Endodermal cell (in vitro differentiated cells): ENCODE results near the gene RFLNA. TPM values are rescaled to one million over a fixed set of nuclear protein-coding genes. Genes with fewer than 3 reads are reported as not detected.

Source experiments
- DNase-seq: peaks from one replicate; pipeline ENCODE4 v3.0.0-alpha.2; 2017
- H3K27ac ChIP-seq: 2 replicates; pipeline ENCODE4 v1.5.1; 2013; ENCODE audit warnings: mild to moderate bottlenecking, low read depth, low read length, moderate library complexity
- H3K27me3 ChIP-seq: 2 replicates; pipeline ENCODE4 v1.6.1; 2013; ENCODE audit warnings: mild to moderate bottlenecking, low read length, moderate library complexity; ENCODE audit not compliant: insufficient read depth, control insufficient read depth, poor library complexity, severe bottlenecking
- H3K36me3 ChIP-seq: 2 replicates; pipeline ENCODE4 v1.7.0; 2013; ENCODE audit warnings: mild to moderate bottlenecking, low read length, moderate library complexity; ENCODE audit not compliant: control insufficient read depth, insufficient read depth
- H3K4me1 ChIP-seq: one replicate; pipeline ENCODE4 v1.7.0; 2013; ENCODE audit warnings: low read length; ENCODE audit not compliant: control insufficient read depth, insufficient read depth
- H3K4me3 ChIP-seq: 2 replicates; pipeline ENCODE4 v1.5.1; 2013; ENCODE audit warnings: mild to moderate bottlenecking, low read length, moderate library complexity
- H3K9ac ChIP-seq: 2 replicates; pipeline ENCODE4 v1.6.1; 2013; ENCODE audit warnings: mild to moderate bottlenecking, low read length, moderate library complexity; ENCODE audit not compliant: poor library complexity, severe bottlenecking; ENCODE audit errors: extremely low read depth
- H3K9me3 ChIP-seq: 2 replicates; pipeline ENCODE4 v1.6.1; 2013; ENCODE audit warnings: mild to moderate bottlenecking, low read length, moderate library complexity; ENCODE audit not compliant: control insufficient read depth
- H3K27ac Mint-ChIP-seq: 2 replicates; pipeline ENCODE4 v1.8.0; 2020; ENCODE audit warnings: mixed read lengths
- H3K27me3 Mint-ChIP-seq: 2 replicates; pipeline ENCODE4 v1.8.0; 2021; ENCODE audit warnings: mild to moderate bottlenecking, mixed read lengths; ENCODE audit not compliant: insufficient read depth
- H3K36me3 Mint-ChIP-seq: 2 replicates; pipeline ENCODE4 v1.8.0; 2020; ENCODE audit warnings: low read depth, mixed read lengths
- H3K4me1 Mint-ChIP-seq: 2 replicates; pipeline ENCODE4 v1.8.0; 2020; ENCODE audit warnings: mixed read lengths
- H3K4me3 Mint-ChIP-seq: 2 replicates; pipeline ENCODE4 v1.8.0; 2020; ENCODE audit warnings: mild to moderate bottlenecking, moderate library complexity, mixed read lengths
- H3K9me3 Mint-ChIP-seq: 2 replicates; pipeline ENCODE4 v1.8.0; 2020; ENCODE audit warnings: mild to moderate bottlenecking, mixed read lengths
- WGBS, 2 experiments: methylation state at CpG; one replicate each; pipeline versions ENCODE4 v1.1.5 to v1.1.7; 2013; ENCODE audit warnings: missing lambda C conversion rate in 2 of 2, mixed read lengths in 1 of 2; ENCODE audit not compliant: insufficient coverage in 1 of 2, insufficient read length in 1 of 2; 5-methylcytosine and 5-hydroxymethylcytosine counted together
- total RNA-seq, 2 donors: library from RNA; stranded (reverse); fragmentation: NEBNext Ultra II Directional in 1 of 2; extraction: Animal tissue kit (Norgen Biotek cat#: 25700) in 1 of 2; gene quantifications; 2 replicates in 1 of 2; 3 replicates in 1 of 2; pipeline ENCODE4 v1.2.1, GENCODE V29; 2021
- TF ChIP-seq, protein P1 (sequence below): fragments of 200-600 bp; sonication (generic); conservative IDR thresholded peaks from 2 replicates; pipeline ENCODE4 v1.5.0; 2021; ENCODE audit warnings: antibody characterized with exemption, mild to moderate bottlenecking

RFLNA gene
- total RNA-seq, 2 donors from 2014 or later: 1.2 to 2.0 TPM

DNA sequence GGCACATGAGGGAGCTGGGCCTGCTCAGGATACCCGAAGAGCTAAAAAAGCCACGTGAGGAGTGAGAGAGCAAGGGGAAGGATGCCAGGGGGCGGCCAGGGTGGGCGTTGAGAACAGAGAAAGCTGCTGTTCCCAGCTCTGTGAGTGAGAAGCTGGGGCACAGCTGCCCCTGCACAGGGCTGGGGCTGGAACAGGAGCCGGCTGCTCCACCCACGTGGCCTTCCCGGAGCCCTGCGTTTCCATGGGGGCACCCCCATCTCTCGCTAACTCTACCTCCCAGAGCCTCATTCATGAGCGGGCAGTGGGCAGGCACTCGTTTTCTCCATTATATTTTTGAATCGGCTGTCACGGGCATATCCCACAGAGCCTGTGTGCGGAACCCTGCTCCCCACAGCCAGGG lies 42.7 kb downstream of the RFLNA start:
- no peak overlapping the region for H3K9ac ChIP-seq
- no peaks in the 10 kb centered on the region for H3K9me3 Mint-ChIP-seq
- H3K36me3 Mint-ChIP-seq: peaks cover 47% of the 10 kb centered on the region
- 92 to 95% methylated on average over 10 to 14 of the region's 14 CpGs for WGBS, 2 experiments
- H3K27me3 Mint-ChIP-seq: no peaks in the 10 kb centered on the region
- H3K36me3 ChIP-seq: peaks cover 22% of the 10 kb centered on the region
- no peak overlapping the region for H3K4me3 Mint-ChIP-seq
- H3K4me3 ChIP-seq: no peak overlapping the region
- H3K27me3 ChIP-seq: no peaks in the 10 kb centered on the region
- H3K27ac ChIP-seq: no peak overlapping the region
- DNase-seq: no peak
- H3K27ac Mint-ChIP-seq: no peak overlapping the region
- H3K4me1 ChIP-seq: no peaks in the 10 kb centered on the region
- no peaks in the 10 kb centered on the region for H3K9me3 ChIP-seq
- no peaks in the 10 kb centered on the region for H3K4me1 Mint-ChIP-seq
- TF ChIP-seq, protein P1, sequence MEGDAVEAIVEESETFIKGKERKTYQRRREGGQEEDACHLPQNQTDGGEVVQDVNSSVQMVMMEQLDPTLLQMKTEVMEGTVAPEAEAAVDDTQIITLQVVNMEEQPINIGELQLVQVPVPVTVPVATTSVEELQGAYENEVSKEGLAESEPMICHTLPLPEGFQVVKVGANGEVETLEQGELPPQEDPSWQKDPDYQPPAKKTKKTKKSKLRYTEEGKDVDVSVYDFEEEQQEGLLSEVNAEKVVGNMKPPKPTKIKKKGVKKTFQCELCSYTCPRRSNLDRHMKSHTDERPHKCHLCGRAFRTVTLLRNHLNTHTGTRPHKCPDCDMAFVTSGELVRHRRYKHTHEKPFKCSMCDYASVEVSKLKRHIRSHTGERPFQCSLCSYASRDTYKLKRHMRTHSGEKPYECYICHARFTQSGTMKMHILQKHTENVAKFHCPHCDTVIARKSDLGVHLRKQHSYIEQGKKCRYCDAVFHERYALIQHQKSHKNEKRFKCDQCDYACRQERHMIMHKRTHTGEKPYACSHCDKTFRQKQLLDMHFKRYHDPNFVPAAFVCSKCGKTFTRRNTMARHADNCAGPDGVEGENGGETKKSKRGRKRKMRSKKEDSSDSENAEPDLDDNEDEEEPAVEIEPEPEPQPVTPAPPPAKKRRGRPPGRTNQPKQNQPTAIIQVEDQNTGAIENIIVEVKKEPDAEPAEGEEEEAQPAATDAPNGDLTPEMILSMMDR: no peak

DNA sequence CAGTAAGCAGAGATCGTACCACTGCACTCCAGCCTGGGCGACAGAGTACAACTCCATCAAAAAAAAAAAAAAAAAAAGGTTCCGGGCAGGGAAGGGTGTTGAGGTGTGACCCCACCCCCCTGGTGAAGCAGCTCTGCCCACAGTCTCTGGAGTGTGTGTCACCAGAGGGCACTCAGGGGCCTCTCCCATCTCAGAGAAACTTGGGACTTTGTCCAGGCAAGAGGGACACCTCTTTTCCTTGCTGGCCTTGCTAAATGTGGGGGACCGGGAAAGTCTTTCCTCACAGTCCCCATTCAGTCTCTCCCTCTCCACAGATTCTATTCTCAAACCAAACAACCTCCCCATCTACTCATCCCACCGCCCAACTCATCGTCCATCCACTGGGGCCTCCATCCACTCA lies 43.6 kb downstream of the RFLNA start:
- Histone ChIP-seq H3K36me3 (peaks cover 24% of the 10 kb centered on the region), H3K27me3 (no peaks in the 10 kb centered on the region), H3K4me3 (no peak overlapping the region), H3K4me1 (no peaks in the 10 kb centered on the region), H3K27ac (no peak overlapping the region), H3K9me3 (no peaks in the 10 kb centered on the region), H3K9ac (no peak overlapping the region)
- no peak overlapping the region for H3K4me3 Mint-ChIP-seq
- H3K9me3 Mint-ChIP-seq: no peaks in the 10 kb centered on the region
- H3K27me3 Mint-ChIP-seq: no peaks in the 10 kb centered on the region
- WGBS, 2 experiments: 93 to 100% methylated on average over 2 to 3 of the region's 6 CpGs
- H3K36me3 Mint-ChIP-seq: peaks cover 49% of the 10 kb centered on the region
- no peak for DNase-seq
- TF ChIP-seq, protein P1: no peak
- no peak overlapping the region for H3K27ac Mint-ChIP-seq
- no peaks in the 10 kb centered on the region for H3K4me1 Mint-ChIP-seq

GRCh38 chr12:124338876-124339603 lies 44.1 kb downstream of the RFLNA start:
- H3K36me3 ChIP-seq: peaks cover 25% of the 10 kb centered on the region
- no peaks in the 10 kb centered on the region for H3K9me3 Mint-ChIP-seq
- no peaks in the 10 kb centered on the region for H3K27me3 Mint-ChIP-seq
- H3K36me3 Mint-ChIP-seq: peaks cover 49% of the 10 kb centered on the region
- 86% methylated on average over 3 of the region's 3 CpGs; no CpG with 5 or more reads in 1 of the 2 experiments for WGBS, 2 experiments
- peaks cover under 1% of the 10 kb centered on the region for H3K4me1 Mint-ChIP-seq
- TF ChIP-seq, protein P1: no peak
- no peak overlapping the region for H3K4me3 ChIP-seq
- H3K27me3 ChIP-seq: no peaks in the 10 kb centered on the region
- DNase-seq: no peak
- H3K9ac ChIP-seq: no peak overlapping the region
- H3K27ac Mint-ChIP-seq: no peak overlapping the region
- H3K9me3 ChIP-seq: no peaks in the 10 kb centered on the region
- no peaks in the 10 kb centered on the region for H3K4me1 ChIP-seq
- no peak overlapping the region for H3K27ac ChIP-seq
- no peak overlapping the region for H3K4me3 Mint-ChIP-seq
